Neural cell (in vitro differentiated cells): ENCODE measurements around the gene FAN1.

ENCODE experiments used
- CTCF ChIP-seq: fragments of 450-650 bp; IDR thresholded peaks from 2 replicates; pipeline ENCODE4 v1.5.1; 2014; ENCODE audit warnings: antibody characterized with exemption, mild to moderate bottlenecking, moderate library complexity; ENCODE audit not compliant: poor library complexity, severe bottlenecking
- EP300 ChIP-seq: fragments of 450-650 bp; conservative IDR thresholded peaks from 2 replicates; pipeline ENCODE4 v1.6.1; 2014; ENCODE audit warnings: antibody characterized with exemption, mild to moderate bottlenecking, moderate library complexity; ENCODE audit not compliant: poor library complexity, severe bottlenecking
- EZH2 ChIP-seq: fragments of 200-600, 300-800 bp; shearing (Covaris generic), sonication (generic); IDR thresholded peaks from 2 replicates; pipeline ENCODE4 v1.6.1; 2014; ENCODE audit warnings: antibody characterized with exemption, low read length, borderline replicate concordance, mild to moderate bottlenecking; ENCODE audit not compliant: insufficient read depth, poor library complexity, severe bottlenecking
- MXI1 ChIP-seq: fragments of 450-650 bp; conservative IDR thresholded peaks from 2 replicates; pipeline ENCODE4 v1.6.1; 2014; ENCODE audit warnings: antibody characterized with exemption, mild to moderate bottlenecking; ENCODE audit not compliant: poor library complexity, severe bottlenecking
- POLR2AphosphoS5 ChIP-seq: IDR thresholded peaks from 2 replicates; pipeline ENCODE4 v1.6.1; 2012
- RAD21 ChIP-seq: fragments of 450-650 bp; conservative IDR thresholded peaks from 2 replicates; pipeline ENCODE4 v1.6.1; 2014; ENCODE audit warnings: antibody characterized with exemption, mild to moderate bottlenecking, moderate library complexity
- SMC3 ChIP-seq: fragments of 450-650 bp; conservative IDR thresholded peaks from 2 replicates; pipeline ENCODE4 v1.6.1; 2014; ENCODE audit warnings: antibody characterized with exemption, mild to moderate bottlenecking, moderate library complexity; ENCODE audit not compliant: poor library complexity
- TAF1 ChIP-seq: IDR thresholded peaks from 2 replicates; pipeline ENCODE4 v1.6.1; 2012; ENCODE audit warnings: low read depth
- TF ChIP-seq, protein P1 (sequence below): IDR thresholded peaks from 2 replicates; pipeline ENCODE4 v1.6.1; 2012; ENCODE audit warnings: borderline replicate concordance

DNA sequence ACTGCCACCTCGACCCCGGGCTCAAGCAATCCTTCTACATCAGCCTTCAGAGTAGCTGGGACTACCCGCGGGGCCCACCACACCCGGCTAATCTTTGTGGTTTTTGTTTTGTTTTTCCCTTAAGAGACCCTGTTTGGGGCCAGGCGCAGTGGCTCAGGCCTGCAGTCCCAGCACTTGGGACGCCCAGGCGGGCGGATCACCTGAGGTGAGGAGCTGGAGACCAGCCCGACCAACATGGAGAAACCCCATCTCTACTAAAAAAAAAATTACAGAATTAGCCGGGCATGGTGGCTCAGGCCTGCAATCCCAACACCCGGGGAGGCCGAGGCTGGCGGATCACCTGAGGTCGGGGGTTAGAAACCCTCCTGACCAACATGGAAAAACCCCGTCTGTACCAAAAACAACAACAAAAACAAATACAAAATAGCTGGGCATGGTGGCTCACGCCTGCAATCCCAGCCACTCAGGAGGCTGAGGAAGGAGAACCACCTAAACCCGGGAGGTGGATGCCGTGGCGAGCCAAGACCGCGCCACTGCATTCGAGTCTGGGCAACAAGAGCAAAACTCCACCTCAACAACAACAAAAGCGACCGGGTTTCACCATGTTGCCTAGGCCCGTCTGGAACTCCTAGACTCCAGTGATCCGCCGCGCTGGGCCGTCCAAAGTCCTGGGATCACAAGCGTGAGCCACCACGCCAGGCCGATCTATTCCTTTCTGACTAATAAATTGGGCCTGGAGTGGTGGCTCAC, 8.1 kb upstream of the FAN1 start:
- TF ChIP-seq, protein P1, sequence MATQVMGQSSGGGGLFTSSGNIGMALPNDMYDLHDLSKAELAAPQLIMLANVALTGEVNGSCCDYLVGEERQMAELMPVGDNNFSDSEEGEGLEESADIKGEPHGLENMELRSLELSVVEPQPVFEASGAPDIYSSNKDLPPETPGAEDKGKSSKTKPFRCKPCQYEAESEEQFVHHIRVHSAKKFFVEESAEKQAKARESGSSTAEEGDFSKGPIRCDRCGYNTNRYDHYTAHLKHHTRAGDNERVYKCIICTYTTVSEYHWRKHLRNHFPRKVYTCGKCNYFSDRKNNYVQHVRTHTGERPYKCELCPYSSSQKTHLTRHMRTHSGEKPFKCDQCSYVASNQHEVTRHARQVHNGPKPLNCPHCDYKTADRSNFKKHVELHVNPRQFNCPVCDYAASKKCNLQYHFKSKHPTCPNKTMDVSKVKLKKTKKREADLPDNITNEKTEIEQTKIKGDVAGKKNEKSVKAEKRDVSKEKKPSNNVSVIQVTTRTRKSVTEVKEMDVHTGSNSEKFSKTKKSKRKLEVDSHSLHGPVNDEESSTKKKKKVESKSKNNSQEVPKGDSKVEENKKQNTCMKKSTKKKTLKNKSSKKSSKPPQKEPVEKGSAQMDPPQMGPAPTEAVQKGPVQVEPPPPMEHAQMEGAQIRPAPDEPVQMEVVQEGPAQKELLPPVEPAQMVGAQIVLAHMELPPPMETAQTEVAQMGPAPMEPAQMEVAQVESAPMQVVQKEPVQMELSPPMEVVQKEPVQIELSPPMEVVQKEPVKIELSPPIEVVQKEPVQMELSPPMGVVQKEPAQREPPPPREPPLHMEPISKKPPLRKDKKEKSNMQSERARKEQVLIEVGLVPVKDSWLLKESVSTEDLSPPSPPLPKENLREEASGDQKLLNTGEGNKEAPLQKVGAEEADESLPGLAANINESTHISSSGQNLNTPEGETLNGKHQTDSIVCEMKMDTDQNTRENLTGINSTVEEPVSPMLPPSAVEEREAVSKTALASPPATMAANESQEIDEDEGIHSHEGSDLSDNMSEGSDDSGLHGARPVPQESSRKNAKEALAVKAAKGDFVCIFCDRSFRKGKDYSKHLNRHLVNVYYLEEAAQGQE: no peak
- no peak for TF ChIP-seq CTCF
- no peak for TF ChIP-seq POLR2AphosphoS5
- no peak for TF ChIP-seq SMC3
- TF ChIP-seq EZH2: no peak
- TF ChIP-seq EP300: no peak
- no peak for TF ChIP-seq TAF1
- TF ChIP-seq RAD21: no peak
- no peak for TF ChIP-seq MXI1
